GM23338 (cell line): ENCODE measurements around the gene WDR1. TPM values are rescaled to one million over a fixed set of nuclear protein-coding genes. Genes with fewer than 3 reads are reported as not detected.

ENCODE experiments used
- ATAC-seq: fragments of 200-7000 bp; cut with Tn5 transposase; 3 replicates; pipeline ENCODE4 v1.9.1; 2020
- DNase-seq: peaks from one replicate; pipeline ENCODE4 v3.0.0-alpha.2; 2015; ENCODE audit warnings: low spot score
- H2AFZ ChIP-seq: fragments of 200-600 bp; sonication (generic); 2 replicates; pipeline ENCODE4 v1.8.0; 2016; ENCODE audit warnings: antibody characterized with exemption, mild to moderate bottlenecking, moderate library complexity
- H3F3A ChIP-seq: fragments of 200-600 bp; sonication (generic); replicated peaks from 2 replicates; pipeline ENCODE4 v1.8.0; 2017; ENCODE audit warnings: antibody characterized with exemption, mixed run types, low read depth
- H3K27ac ChIP-seq: fragments of 200-600 bp; sonication (generic); 2 replicates; pipeline ENCODE4 v1.6.1; 2016; ENCODE audit warnings: low read depth
- H3K27me3 ChIP-seq: fragments of 200-600 bp; sonication (generic); 2 replicates; pipeline ENCODE4 v1.8.0; 2016; ENCODE audit warnings: mild to moderate bottlenecking, mixed run types, moderate library complexity; ENCODE audit not compliant: insufficient read depth
- H3K36me3 ChIP-seq: fragments of 200-600 bp; sonication (generic); 2 replicates; pipeline ENCODE4 v1.8.0; 2016; ENCODE audit warnings: mild to moderate bottlenecking; ENCODE audit not compliant: insufficient read depth
- H3K4me1 ChIP-seq: fragments of 200-600 bp; sonication (generic); 2 replicates; pipeline ENCODE4 v1.8.0; 2016; ENCODE audit warnings: mild to moderate bottlenecking, moderate library complexity; ENCODE audit not compliant: insufficient read depth
- H3K4me2 ChIP-seq: fragments of 200-600 bp; sonication (generic); 2 replicates; pipeline ENCODE4 v1.7.1; 2017; ENCODE audit warnings: mixed run types
- H3K4me3 ChIP-seq: fragments of 200-600 bp; sonication (generic); 2 replicates; pipeline ENCODE4 v1.6.1; 2016; ENCODE audit warnings: mixed run types
- H3K79me2 ChIP-seq: fragments of 200-600 bp; sonication (generic); replicated peaks from 2 replicates; pipeline ENCODE4 v1.8.0; 2017; ENCODE audit warnings: mild to moderate bottlenecking; ENCODE audit not compliant: insufficient read depth
- H3K9me2 ChIP-seq: fragments of 200-600 bp; sonication (generic); 2 replicates; pipeline ENCODE4 v1.8.0; 2017; ENCODE audit not compliant: insufficient read depth
- H4K20me1 ChIP-seq: fragments of 200-600 bp; sonication (generic); replicated peaks from 2 replicates; pipeline ENCODE4 v1.8.0; 2017; ENCODE audit warnings: mild to moderate bottlenecking; ENCODE audit not compliant: insufficient read depth
- H3K27ac Mint-ChIP-seq: 2 replicates; pipeline ENCODE4 v1.8.0; 2020; ENCODE audit warnings: inconsistent platforms, mild to moderate bottlenecking, moderate library complexity, mixed read lengths
- H3K27me3 Mint-ChIP-seq: 3 replicates; pipeline ENCODE4 v1.8.0; 2022; ENCODE audit warnings: low read depth, mild to moderate bottlenecking, moderate library complexity, mixed read lengths, inconsistent platforms; ENCODE audit not compliant: insufficient read depth, poor library complexity
- H3K36me3 Mint-ChIP-seq: 3 replicates; pipeline ENCODE4 v1.8.0; 2021; ENCODE audit warnings: low read depth, mild to moderate bottlenecking, inconsistent platforms, moderate library complexity, mixed read lengths
- H3K4me1 Mint-ChIP-seq: 3 replicates; pipeline ENCODE4 v1.8.0; 2020; ENCODE audit warnings: mild to moderate bottlenecking, inconsistent platforms, mixed read lengths
- H3K4me3 Mint-ChIP-seq: 3 replicates; pipeline ENCODE4 v1.8.0; 2021; ENCODE audit warnings: moderate library complexity, mild to moderate bottlenecking, inconsistent platforms, mixed read lengths
- H3K9me3 Mint-ChIP-seq: 3 replicates; pipeline ENCODE4 v1.8.0; 2020; ENCODE audit warnings: moderate library complexity, mild to moderate bottlenecking, inconsistent platforms, mixed read lengths
- CREB1 ChIP-seq: fragments of 250-450 bp; sonication (Bioruptor Pico); IDR thresholded peaks from 2 replicates; pipeline ENCODE4 v1.5.0; 2020; ENCODE audit warnings: low read depth, mild to moderate bottlenecking, moderate library complexity
- EZH2 ChIP-seq: fragments of 200-600 bp; sonication (generic); IDR thresholded peaks from one replicate; pipeline ENCODE4 v1.8.0; 2017; ENCODE audit warnings: antibody characterized with exemption, mild to moderate bottlenecking, low read depth; ENCODE audit not compliant: unreplicated experiment
- EZH2phosphoT487 ChIP-seq: fragments of 200-600 bp; sonication (generic); IDR thresholded peaks from one replicate; pipeline ENCODE4 v1.8.1; 2018; ENCODE audit warnings: antibody characterized with exemption; ENCODE audit not compliant: unreplicated experiment
- POLR2AphosphoS5 ChIP-seq: IDR thresholded peaks from 2 replicates; pipeline ENCODE4 v1.6.1; 2016; ENCODE audit warnings: antibody characterized with exemption, low read depth
- STAT1 ChIP-seq: IDR thresholded peaks from one replicate; pipeline ENCODE4 v1.6.1; 2016; ENCODE audit warnings: antibody characterized with exemption; ENCODE audit not compliant: unreplicated experiment
- ZNF114 ChIP-seq: fragments of 250-450 bp; sonication (Bioruptor Pico); IDR thresholded peaks from 2 replicates; pipeline ENCODE4 v1.5.0; 2020; ENCODE audit warnings: mild to moderate bottlenecking, moderate library complexity
- ZNF331 ChIP-seq: fragments of 250-450 bp; sonication (Bioruptor Pico); IDR thresholded peaks from 2 replicates; pipeline ENCODE4 v1.5.0; 2020; ENCODE audit warnings: low read depth, mild to moderate bottlenecking, moderate library complexity
- polyA plus RNA-seq: library from polyadenylated mRNA; unstranded; fragments of >200 nt; fragmentation: Nextera tagmentation; extraction: Ambion mirVana; gene quantifications from 2 replicates; pipeline ENCODE4 v1.2.1, GENCODE V29; 2016
- total RNA-seq: library from RNA; depleted of rRNA; stranded (reverse); fragments of >200 nt; shearing (Covaris generic); gene quantifications from 2 replicates; pipeline ENCODE4 v1.2.3, GENCODE V29; 2014
- TF ChIP-seq, protein P1 (sequence below), 2 experiments: fragments of 200-600 bp in 1 of 2; sonication (generic) in 1 of 2; conservative IDR thresholded peaks; 2 replicates each; pipeline versions ENCODE4 v1.5.1 to v1.6.1; 2016 to 2017; ENCODE audit warnings: antibody characterized with exemption in 2 of 2, low read depth in 2 of 2, mild to moderate bottlenecking in 2 of 2, moderate library complexity in 1 of 2
- TF ChIP-seq, protein P2 (sequence below): IDR thresholded peaks from 2 replicates; pipeline ENCODE4 v1.6.1; 2016; ENCODE audit warnings: antibody characterized with exemption
- TF ChIP-seq, protein P3 (sequence below): fragments of 250-450 bp; sonication (Bioruptor Pico); IDR thresholded peaks from 2 replicates; pipeline ENCODE4 v1.5.0; 2020; ENCODE audit warnings: mild to moderate bottlenecking, moderate library complexity
- TF ChIP-seq, protein P4 (sequence below): IDR thresholded peaks from one replicate; pipeline ENCODE4 v1.6.1; 2018; ENCODE audit warnings: antibody characterized with exemption; ENCODE audit not compliant: unreplicated experiment

WDR1 gene
- total and polyA plus RNA-seq, 2 experiments from 2014 or later: 93.2 to 248 TPM

DNA sequence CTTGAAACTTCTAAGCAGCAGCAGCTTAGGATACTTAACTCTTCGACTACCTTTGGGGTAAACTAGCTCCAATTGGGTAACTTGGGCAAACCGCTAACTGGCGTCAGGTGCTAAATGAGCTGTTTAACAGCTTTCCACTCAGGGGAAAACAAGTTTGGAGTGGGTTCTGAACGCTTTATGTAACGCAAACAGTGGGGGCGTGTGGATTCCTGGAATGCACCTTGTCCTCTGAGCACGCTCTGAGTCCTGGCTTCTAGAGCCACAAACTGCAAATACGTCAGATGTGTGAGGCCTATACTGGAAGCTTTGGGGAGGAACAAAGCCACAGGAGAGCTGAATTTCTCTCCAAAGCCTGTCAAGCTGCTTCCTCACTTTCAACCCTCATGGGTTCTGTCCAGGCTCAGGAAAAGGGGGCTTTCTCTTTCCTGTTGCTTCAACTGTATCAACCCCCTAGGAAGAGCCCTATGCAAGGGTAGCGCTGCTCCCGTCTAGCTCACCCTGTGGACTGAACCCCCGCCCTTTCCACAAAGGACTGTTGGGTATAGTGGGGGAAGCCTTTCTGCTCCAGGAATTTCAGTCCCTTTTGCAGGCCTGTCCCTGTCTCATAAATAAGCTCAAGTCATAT lies 4.5 kb upstream of the WDR1 start (continued):
- TF ChIP-seq, protein P1, sequence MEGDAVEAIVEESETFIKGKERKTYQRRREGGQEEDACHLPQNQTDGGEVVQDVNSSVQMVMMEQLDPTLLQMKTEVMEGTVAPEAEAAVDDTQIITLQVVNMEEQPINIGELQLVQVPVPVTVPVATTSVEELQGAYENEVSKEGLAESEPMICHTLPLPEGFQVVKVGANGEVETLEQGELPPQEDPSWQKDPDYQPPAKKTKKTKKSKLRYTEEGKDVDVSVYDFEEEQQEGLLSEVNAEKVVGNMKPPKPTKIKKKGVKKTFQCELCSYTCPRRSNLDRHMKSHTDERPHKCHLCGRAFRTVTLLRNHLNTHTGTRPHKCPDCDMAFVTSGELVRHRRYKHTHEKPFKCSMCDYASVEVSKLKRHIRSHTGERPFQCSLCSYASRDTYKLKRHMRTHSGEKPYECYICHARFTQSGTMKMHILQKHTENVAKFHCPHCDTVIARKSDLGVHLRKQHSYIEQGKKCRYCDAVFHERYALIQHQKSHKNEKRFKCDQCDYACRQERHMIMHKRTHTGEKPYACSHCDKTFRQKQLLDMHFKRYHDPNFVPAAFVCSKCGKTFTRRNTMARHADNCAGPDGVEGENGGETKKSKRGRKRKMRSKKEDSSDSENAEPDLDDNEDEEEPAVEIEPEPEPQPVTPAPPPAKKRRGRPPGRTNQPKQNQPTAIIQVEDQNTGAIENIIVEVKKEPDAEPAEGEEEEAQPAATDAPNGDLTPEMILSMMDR (conservative IDR thresholded peaks at IDR 0.05; ENCODE audit: low read depth in 2 of 2): no peak
- TF ChIP-seq ZNF114 (CRISPR knock-in tag) (no peak), POLR2AphosphoS5 (no peak), EZH2 (no peak), CREB1 (no peak)
- TF ChIP-seq, protein P2, sequence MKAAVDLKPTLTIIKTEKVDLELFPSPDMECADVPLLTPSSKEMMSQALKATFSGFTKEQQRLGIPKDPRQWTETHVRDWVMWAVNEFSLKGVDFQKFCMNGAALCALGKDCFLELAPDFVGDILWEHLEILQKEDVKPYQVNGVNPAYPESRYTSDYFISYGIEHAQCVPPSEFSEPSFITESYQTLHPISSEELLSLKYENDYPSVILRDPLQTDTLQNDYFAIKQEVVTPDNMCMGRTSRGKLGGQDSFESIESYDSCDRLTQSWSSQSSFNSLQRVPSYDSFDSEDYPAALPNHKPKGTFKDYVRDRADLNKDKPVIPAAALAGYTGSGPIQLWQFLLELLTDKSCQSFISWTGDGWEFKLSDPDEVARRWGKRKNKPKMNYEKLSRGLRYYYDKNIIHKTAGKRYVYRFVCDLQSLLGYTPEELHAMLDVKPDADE: no peak

DNA sequence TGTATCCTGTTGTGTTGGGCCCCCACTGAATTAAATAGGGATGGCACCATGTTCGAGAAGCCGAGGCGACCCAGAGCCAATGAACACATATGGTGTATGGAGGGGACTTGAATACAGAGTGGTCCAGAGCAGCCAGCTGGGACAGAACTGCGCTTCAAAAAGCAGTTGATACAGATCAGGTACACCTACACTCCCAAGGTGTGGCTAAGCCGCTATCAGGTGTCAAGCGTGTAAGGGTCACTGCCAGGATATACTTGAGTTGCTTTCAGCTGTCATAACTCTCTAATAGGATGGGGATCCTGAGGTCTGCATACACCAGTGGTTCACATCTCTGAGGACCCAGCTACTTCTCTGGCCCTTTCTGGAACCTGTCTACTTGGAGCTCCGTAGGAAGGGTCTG lies 3.2 kb upstream of the WDR1 start:
- H3F3A ChIP-seq: 0 out of 2 replicates have a peak, but pooled peaks cover 4% of the 10 kb centered on the region
- H3K36me3 ChIP-seq: peaks cover 6% of the 10 kb centered on the region
- H3K27ac ChIP-seq: no peak overlapping the region
- H3K79me2 ChIP-seq: peaks cover 17% of the 10 kb centered on the region
- Mint-ChIP-seq H3K9me3 (no peaks in the 10 kb centered on the region), H3K36me3 (peaks cover 14% of the 10 kb centered on the region), H3K27me3 (peaks cover 19% of the 10 kb centered on the region), H3K27ac (no peak overlapping the region), H3K4me1 (peaks cover 53% of the 10 kb centered on the region), H3K4me3 (no peak overlapping the region)
- peaks cover 8% of the 10 kb centered on the region; the same call in 1 of the 2 replicates for H4K20me1 ChIP-seq
- DNase-seq (no peak), ATAC-seq (no peak)
- H3K27me3 ChIP-seq: no peaks in the 10 kb centered on the region
- H3K4me1 ChIP-seq: peaks cover 29% of the 10 kb centered on the region
- TF ChIP-seq POLR2AphosphoS5 (no peak), ZNF331 (no peak), CREB1 (no peak), EZH2 (no peak), STAT1 (no peak), EZH2phosphoT487 (no peak), ZNF114 (CRISPR knock-in tag) (no peak)
- TF ChIP-seq, protein P3, sequence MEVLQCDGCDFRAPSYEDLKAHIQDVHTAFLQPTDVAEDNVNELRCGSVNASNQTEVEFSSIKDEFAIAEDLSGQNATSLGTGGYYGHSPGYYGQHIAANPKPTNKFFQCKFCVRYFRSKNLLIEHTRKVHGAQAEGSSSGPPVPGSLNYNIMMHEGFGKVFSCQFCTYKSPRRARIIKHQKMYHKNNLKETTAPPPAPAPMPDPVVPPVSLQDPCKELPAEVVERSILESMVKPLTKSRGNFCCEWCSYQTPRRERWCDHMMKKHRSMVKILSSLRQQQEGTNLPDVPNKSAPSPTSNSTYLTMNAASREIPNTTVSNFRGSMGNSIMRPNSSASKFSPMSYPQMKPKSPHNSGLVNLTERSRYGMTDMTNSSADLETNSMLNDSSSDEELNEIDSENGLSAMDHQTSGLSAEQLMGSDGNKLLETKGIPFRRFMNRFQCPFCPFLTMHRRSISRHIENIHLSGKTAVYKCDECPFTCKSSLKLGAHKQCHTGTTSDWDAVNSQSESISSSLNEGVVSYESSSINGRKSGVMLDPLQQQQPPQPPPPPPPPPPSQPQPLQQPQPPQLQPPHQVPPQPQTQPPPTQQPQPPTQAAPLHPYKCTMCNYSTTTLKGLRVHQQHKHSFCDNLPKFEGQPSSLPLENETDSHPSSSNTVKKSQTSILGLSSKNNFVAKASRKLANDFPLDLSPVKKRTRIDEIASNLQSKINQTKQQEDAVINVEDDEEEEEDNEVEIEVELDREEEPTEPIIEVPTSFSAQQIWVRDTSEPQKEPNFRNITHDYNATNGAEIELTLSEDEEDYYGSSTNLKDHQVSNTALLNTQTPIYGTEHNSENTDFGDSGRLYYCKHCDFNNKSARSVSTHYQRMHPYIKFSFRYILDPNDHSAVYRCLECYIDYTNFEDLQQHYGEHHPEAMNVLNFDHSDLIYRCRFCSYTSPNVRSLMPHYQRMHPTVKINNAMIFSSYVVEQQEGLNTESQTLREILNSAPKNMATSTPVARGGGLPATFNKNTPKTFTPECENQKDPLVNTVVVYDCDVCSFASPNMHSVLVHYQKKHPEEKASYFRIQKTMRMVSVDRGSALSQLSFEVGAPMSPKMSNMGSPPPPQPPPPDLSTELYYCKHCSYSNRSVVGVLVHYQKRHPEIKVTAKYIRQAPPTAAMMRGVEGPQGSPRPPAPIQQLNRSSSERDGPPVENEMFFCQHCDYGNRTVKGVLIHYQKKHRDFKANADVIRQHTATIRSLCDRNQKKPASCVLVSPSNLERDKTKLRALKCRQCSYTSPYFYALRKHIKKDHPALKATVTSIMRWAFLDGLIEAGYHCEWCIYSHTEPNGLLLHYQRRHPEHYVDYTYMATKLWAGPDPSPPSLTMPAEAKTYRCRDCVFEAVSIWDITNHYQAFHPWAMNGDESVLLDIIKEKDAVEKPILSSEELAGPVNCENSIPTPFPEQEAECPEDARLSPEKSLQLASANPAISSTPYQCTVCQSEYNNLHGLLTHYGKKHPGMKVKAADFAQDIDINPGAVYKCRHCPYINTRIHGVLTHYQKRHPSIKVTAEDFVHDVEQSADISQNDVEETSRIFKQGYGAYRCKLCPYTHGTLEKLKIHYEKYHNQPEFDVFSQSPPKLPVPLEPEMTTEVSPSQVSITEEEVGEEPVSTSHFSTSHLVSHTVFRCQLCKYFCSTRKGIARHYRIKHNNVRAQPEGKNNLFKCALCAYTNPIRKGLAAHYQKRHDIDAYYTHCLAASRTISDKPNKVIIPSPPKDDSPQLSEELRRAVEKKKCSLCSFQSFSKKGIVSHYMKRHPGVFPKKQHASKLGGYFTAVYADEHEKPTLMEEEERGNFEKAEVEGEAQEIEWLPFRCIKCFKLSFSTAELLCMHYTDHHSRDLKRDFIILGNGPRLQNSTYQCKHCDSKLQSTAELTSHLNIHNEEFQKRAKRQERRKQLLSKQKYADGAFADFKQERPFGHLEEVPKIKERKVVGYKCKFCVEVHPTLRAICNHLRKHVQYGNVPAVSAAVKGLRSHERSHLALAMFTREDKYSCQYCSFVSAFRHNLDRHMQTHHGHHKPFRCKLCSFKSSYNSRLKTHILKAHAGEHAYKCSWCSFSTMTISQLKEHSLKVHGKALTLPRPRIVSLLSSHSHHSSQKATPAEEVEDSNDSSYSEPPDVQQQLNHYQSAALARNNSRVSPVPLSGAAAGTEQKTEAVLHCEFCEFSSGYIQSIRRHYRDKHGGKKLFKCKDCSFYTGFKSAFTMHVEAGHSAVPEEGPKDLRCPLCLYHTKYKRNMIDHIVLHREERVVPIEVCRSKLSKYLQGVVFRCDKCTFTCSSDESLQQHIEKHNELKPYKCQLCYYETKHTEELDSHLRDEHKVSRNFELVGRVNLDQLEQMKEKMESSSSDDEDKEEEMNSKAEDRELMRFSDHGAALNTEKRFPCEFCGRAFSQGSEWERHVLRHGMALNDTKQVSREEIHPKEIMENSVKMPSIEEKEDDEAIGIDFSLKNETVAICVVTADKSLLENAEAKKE (CRISPR knock-in tag): no peak
- TF ChIP-seq, protein P4, sequence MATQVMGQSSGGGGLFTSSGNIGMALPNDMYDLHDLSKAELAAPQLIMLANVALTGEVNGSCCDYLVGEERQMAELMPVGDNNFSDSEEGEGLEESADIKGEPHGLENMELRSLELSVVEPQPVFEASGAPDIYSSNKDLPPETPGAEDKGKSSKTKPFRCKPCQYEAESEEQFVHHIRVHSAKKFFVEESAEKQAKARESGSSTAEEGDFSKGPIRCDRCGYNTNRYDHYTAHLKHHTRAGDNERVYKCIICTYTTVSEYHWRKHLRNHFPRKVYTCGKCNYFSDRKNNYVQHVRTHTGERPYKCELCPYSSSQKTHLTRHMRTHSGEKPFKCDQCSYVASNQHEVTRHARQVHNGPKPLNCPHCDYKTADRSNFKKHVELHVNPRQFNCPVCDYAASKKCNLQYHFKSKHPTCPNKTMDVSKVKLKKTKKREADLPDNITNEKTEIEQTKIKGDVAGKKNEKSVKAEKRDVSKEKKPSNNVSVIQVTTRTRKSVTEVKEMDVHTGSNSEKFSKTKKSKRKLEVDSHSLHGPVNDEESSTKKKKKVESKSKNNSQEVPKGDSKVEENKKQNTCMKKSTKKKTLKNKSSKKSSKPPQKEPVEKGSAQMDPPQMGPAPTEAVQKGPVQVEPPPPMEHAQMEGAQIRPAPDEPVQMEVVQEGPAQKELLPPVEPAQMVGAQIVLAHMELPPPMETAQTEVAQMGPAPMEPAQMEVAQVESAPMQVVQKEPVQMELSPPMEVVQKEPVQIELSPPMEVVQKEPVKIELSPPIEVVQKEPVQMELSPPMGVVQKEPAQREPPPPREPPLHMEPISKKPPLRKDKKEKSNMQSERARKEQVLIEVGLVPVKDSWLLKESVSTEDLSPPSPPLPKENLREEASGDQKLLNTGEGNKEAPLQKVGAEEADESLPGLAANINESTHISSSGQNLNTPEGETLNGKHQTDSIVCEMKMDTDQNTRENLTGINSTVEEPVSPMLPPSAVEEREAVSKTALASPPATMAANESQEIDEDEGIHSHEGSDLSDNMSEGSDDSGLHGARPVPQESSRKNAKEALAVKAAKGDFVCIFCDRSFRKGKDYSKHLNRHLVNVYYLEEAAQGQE: no peak
- H3K9me2 ChIP-seq: no peaks in the 10 kb centered on the region
- no peak overlapping the region for H2AFZ ChIP-seq
- H3K4me2 ChIP-seq: no peak overlapping the region
- H3K4me3 ChIP-seq: no peak overlapping the region
